ENCODE measurements around the gene ZBTB49.

DNA sequence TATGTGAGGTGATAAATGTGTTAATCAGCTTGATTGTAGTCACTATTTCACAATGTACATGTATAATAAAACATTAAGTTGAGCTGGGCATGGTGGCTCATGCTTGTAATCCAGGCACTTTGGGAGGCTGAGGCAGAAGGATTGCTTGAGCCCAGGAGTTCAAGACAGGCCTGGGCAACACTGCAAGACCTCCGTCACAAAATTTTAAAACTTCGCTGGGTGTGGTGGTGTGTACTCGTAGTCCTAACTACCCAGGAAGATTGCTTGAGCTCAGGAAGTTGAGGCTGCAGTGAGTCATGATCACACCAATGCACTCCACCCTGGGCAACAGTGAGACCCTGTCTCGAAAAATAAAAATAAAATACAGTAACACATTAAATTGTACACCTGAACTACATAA lies 20.2 kb upstream of the ZBTB49 start:
- TF ChIP-seq CTCF (IDR thresholded peaks at IDR 0.05), result no peak
- no peak for TF ChIP-seq EZH2 (IDR thresholded peaks at IDR 0.05; ENCODE audit: borderline replicate concordance, insufficient read depth, low read depth, low read length, poor library complexity, severe bottlenecking)
